Sigmoid colon (tissue), 7 donors: ENCODE data around the gene ADAMTS8. TPM values are rescaled to one million over a fixed set of nuclear protein-coding genes. Genes with fewer than 3 reads are reported as not detected.

Experiments used
- DNase-seq: peaks from one replicate; pipeline ENCODE4 v3.0.0-alpha.2; 2019
- H3K27ac ChIP-seq, 4 donors: fragments of 200-600 bp; sonication (generic); one replicate each; pipeline ENCODE4 v1.5.1; 2016 to 2019; ENCODE audit warnings: mild to moderate bottlenecking in 1 of 4
- H3K27me3 ChIP-seq, 3 donors: fragments of 200-600 bp; sonication (generic); one replicate each; pipeline ENCODE4 v1.5.1; 2019; ENCODE audit warnings: mild to moderate bottlenecking in 1 of 3
- H3K36me3 ChIP-seq, 4 donors: fragments of 200-600 bp; sonication (generic); one replicate each; pipeline ENCODE4 v1.5.1; 2016 to 2019
- H3K4me1 ChIP-seq, 4 donors: fragments of 200-600 bp; sonication (generic); one replicate each; pipeline ENCODE4 v1.5.1; 2017 to 2019
- H3K4me3 ChIP-seq, 4 donors: fragments of 200-600 bp; sonication (generic); one replicate each; pipeline ENCODE4 v1.5.1; 2017 to 2019; ENCODE audit warnings: mild to moderate bottlenecking in 2 of 4, moderate library complexity in 1 of 4
- H3K9me3 ChIP-seq, 4 donors: fragments of 200-600 bp in 3 of 4; sonication (generic) in 3 of 4; one replicate each; pipeline versions ENCODE4 v1.5.1 to v1.6.1; 2013 to 2019
- EP300 ChIP-seq, 4 donors: sonication (generic); formaldehyde crosslinking; IDR thresholded peaks; one replicate each; pipeline ENCODE4 v1.6.1; 2017; ENCODE audit warnings: antibody characterized with exemption in 4 of 4
- POLR2A ChIP-seq, 2 donors: fragments of 450-650 bp; IDR thresholded peaks; one replicate each; pipeline ENCODE4 v1.6.1; 2016; ENCODE audit warnings: antibody characterized with exemption in 2 of 2, mild to moderate bottlenecking in 2 of 2, moderate library complexity in 2 of 2
- POLR2AphosphoS5 ChIP-seq, 4 donors: sonication (generic); formaldehyde crosslinking; IDR thresholded peaks; one replicate each; pipeline ENCODE4 v1.6.1; 2017; ENCODE audit warnings: antibody characterized with exemption in 4 of 4
- WGBS, 2 donors: extraction: QIAGEN DNeasy Blood & Tissue Kit; methylation state at CpG; one replicate each; pipeline ENCODE4 v1.1.7; 2013; 5-methylcytosine and 5-hydroxymethylcytosine counted together
- intact Hi-C: fragments of 100-400 bp; cut with DNase I; formaldehyde crosslinking; loops from one replicate; pipeline ENCODE4 v1.15.1; 2023
- polyA plus RNA-seq, 3 donors: library from polyadenylated mRNA; stranded (reverse); fragments of 200-250 nt; gene quantifications; one replicate each; pipeline ENCODE4 v1.2.3, GENCODE V29; 2013
- total RNA-seq, 4 donors: library from RNA; depleted of rRNA; stranded (reverse); fragments of >200 nt; gene quantifications; one replicate each; pipeline ENCODE4 v1.1.0, GENCODE V29; 2016
- TF ChIP-seq, protein P1 (sequence below), 4 experiments: fragments of 450-650 bp in 3 of 4; fragments of 200-600 bp in 1 of 4; IDR thresholded peaks; one replicate each; pipeline ENCODE4 v1.5.1; 2016 to 2019; ENCODE audit warnings: antibody characterized with exemption in 4 of 4, mild to moderate bottlenecking in 3 of 4, moderate library complexity in 2 of 4
- donor health status: healthy with polysubstance abuse.
- donor health status: Bipolar disorder and iron deficiency.
- donor health status: healthy.

Gene ADAMTS8
- total and polyA plus RNA-seq, 7 donors, result under 0.01 to 11.9 (median 4.2) TPM; not detected in 1

DNA sequence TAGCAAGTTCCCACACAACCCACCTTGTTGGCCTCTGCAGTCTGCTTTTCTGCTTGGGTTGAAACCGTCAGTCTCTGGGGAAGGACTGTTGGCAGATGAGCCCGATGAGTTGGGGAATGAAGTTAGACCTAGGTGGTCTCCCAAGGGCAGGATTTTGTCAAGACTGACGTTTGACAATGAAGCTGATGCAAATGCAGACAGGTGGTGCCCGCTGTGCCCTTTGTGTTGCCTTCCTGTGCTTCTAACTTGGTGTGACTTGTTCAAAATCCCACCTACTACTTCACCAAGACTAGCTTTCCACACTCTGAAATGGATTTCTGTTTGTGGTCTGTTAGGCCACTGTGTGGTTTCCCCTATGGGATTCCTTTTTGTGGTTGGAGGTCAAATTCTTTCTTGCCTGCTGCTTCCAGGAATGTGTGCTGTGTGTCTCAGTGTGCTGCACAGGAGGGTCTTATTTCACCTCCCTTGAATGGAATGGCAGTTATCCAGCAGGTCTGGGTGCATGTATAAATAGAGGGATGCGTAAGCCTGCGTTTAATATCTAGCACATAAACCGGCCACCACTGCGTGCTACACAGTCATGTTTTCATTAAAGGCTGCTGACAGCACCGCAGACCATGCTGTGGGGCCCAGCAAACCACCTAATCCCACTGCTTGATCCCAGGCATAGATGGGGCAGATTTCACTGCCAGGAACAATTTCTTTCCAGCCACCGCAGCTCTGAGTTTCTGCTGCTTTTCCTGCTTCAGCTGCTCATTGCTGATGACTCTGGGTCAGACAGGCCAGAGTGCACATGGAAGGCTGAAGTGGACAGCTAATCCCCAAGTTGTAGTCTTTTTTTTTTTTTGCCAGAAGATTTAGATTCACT, 44.8 kb downstream of the ADAMTS8 start:
- intact Hi-C loops, result no loop called here
- H3K27ac ChIP-seq, result peak overlapping the region in 1 of 4 donors; percentile 18
- TF ChIP-seq POLR2AphosphoS5 (IDR thresholded peaks at IDR 0.05) (no peak), EP300 (IDR thresholded peaks at IDR 0.05) (no peak), POLR2A (IDR thresholded peaks at IDR 0.05) (no peak)
- TF ChIP-seq, protein P1, sequence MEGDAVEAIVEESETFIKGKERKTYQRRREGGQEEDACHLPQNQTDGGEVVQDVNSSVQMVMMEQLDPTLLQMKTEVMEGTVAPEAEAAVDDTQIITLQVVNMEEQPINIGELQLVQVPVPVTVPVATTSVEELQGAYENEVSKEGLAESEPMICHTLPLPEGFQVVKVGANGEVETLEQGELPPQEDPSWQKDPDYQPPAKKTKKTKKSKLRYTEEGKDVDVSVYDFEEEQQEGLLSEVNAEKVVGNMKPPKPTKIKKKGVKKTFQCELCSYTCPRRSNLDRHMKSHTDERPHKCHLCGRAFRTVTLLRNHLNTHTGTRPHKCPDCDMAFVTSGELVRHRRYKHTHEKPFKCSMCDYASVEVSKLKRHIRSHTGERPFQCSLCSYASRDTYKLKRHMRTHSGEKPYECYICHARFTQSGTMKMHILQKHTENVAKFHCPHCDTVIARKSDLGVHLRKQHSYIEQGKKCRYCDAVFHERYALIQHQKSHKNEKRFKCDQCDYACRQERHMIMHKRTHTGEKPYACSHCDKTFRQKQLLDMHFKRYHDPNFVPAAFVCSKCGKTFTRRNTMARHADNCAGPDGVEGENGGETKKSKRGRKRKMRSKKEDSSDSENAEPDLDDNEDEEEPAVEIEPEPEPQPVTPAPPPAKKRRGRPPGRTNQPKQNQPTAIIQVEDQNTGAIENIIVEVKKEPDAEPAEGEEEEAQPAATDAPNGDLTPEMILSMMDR (IDR thresholded peaks at IDR 0.05), result no peak
- no peak overlapping the region for H3K4me3 ChIP-seq
- 66 to 83% methylated on average over 10 of the region's 10 CpGs for WGBS, 2 donors
- no peaks in the 10 kb centered on the region for H3K9me3 ChIP-seq
- peaks cover 0 to 8% (median under 1%) of the 10 kb centered on the region in 4 donors for H3K4me1 ChIP-seq
- DNase-seq, result no peak
- no peaks in the 10 kb centered on the region for H3K27me3 ChIP-seq
- H3K36me3 ChIP-seq, result no peaks in the 10 kb centered on the region

DNA sequence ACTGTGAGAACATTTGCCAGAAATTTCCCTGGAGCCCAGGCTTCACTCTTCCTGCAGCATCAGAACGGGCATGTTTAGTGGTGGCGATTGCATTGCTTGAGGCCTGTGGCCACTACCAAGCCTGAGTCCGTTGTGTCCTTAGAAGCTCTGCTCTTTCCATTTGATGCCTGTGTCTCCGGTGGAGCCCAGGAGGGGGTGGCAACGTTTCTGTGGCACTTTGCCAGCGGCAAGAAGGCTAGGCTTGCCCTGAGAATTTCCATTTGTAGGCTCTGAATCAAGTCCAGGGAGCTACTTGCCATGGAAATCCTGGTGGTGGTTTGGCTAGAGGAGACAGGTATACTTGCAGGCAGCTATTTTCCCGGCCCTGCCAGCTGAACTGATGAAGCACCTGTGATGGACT, 47.1 kb downstream of the ADAMTS8 start:
- TF ChIP-seq POLR2A (IDR thresholded peaks at IDR 0.05), result no peak
- no peak for TF ChIP-seq POLR2AphosphoS5 (IDR thresholded peaks at IDR 0.05)
- TF ChIP-seq, protein P1 (IDR thresholded peaks at IDR 0.05), result no peak
- TF ChIP-seq EP300 (IDR thresholded peaks at IDR 0.05), result no peak
- H3K4me3 ChIP-seq, result no peak overlapping the region
- H3K36me3 ChIP-seq, result no peaks in the 10 kb centered on the region
- peaks cover 0 to 8% (median 0%) of the 10 kb centered on the region in 4 donors for H3K4me1 ChIP-seq
- no peaks in the 10 kb centered on the region for H3K9me3 ChIP-seq
- H3K27me3 ChIP-seq, result no peaks in the 10 kb centered on the region
- H3K27ac ChIP-seq, result no peak overlapping the region
- no peak for DNase-seq
- intact Hi-C loops, result no loop called here
- 73 to 84% methylated on average over 7 of the region's 7 CpGs for WGBS, 2 donors

DNA sequence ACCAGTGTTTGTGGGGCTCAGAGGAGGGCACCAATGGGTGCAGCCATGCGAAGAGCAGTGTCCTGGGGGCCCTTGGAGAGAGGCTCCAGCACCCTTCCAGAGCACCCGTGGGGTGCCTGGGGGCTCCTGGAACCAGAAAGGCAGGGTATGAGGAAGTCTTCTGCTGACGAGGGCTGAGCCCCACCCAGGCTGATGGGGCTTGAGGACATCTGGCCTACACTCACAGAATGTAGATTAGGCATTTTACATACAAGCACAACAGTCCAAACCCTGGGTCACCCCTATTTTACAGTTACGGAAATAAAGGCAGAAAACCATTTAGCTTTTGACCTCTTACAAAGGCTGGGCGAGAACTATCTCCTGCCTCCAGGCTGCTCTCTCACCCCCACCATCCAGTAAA, 47.6 kb downstream of the ADAMTS8 start:
- Histone ChIP-seq H3K36me3 (no peaks in the 10 kb centered on the region), H3K4me3 (no peak overlapping the region), H3K9me3 (no peaks in the 10 kb centered on the region), H3K27me3 (no peaks in the 10 kb centered on the region), H3K4me1 (peaks cover 0 to 8% (median 0%) of the 10 kb centered on the region in 4 donors), H3K27ac (no peak overlapping the region)
- no peak for DNase-seq
- WGBS, 2 donors, result 80 to 93% methylated on average over 5 of the region's 5 CpGs
- intact Hi-C loops, result no loop called here
- no peak for TF ChIP-seq POLR2A (IDR thresholded peaks at IDR 0.05)
- TF ChIP-seq EP300 (IDR thresholded peaks at IDR 0.05), result no peak
- TF ChIP-seq POLR2AphosphoS5 (IDR thresholded peaks at IDR 0.05), result no peak
- TF ChIP-seq, protein P1 (IDR thresholded peaks at IDR 0.05), result no peak

DNA sequence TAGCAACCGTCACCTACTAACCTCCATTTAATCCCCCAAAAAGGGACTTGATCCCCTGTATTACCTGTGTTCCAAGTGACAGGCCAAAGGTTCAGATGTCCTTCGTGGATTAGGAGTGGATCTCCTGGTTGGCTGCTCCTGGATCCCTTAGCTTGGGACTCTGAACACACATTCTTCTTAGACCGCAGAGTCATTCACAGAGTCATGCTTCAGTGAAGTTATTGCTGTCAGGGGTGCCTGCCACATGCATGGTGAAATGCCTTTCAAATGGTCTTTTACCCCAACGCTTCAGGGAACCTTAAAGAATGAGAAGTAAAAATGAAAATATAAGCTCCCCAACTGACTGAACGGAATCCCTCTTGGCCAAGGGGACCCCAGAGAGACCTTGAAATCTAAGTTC, 49.1 kb downstream of the ADAMTS8 start:
- 95 to 96% methylated on average over 5 of the region's 5 CpGs for WGBS, 2 donors
- Histone ChIP-seq H3K9me3 (no peaks in the 10 kb centered on the region), H3K27me3 (no peaks in the 10 kb centered on the region), H3K4me3 (no peak overlapping the region), H3K4me1 (peaks cover 0 to 8% (median 0%) of the 10 kb centered on the region in 4 donors), H3K36me3 (no peaks in the 10 kb centered on the region), H3K27ac (no peak overlapping the region)
- TF ChIP-seq, protein P1 (IDR thresholded peaks at IDR 0.05), result no peak
- TF ChIP-seq POLR2A (IDR thresholded peaks at IDR 0.05) (no peak), POLR2AphosphoS5 (IDR thresholded peaks at IDR 0.05) (no peak), EP300 (IDR thresholded peaks at IDR 0.05) (no peak)
- no peak for DNase-seq
- intact Hi-C loops, result no loop called here
